SKM-1 treated with dmso at 0.1 percent for 144 hours (cell line): ENCODE results near the gene FOXA3.
"Not testable (repeated sequence)": the region's sequence is repeated elsewhere in the genome, so short reads cannot be mapped to it uniquely, and the experiment has no call there.

ENCODE experiments used
- DNase-seq: peaks from one replicate; lab custom pipeline; 2025; ENCODE audit not compliant: unreplicated experiment; lab: John Stamatoyannopoulos, UW

Gene FOXA3

DNA sequence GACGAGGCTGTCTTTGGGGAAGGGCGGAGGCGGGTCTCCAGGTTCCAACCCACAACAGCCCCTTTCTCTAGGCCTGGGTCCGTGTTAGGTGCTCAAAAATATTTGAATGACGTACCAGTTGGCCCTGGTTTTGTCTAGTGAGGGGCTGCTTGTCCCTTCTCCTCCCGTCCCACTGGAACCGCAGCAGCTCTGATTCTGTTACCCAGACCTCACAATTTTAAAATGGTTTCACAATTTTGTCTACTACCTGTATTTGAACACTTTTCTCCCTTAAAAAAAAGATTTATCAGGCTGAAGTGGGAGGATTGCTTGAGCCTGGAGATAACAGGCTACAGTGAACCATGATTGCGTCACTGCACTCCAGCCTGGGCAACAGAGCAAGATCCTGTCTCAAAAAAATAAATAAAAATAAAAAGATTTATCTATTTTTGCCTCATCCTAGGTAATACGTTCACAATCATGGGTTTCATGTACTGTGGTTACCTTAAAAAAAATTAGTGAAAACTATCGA lies 23.1 kb downstream of the FOXA3 start:
- no peak for DNase-seq

DNA sequence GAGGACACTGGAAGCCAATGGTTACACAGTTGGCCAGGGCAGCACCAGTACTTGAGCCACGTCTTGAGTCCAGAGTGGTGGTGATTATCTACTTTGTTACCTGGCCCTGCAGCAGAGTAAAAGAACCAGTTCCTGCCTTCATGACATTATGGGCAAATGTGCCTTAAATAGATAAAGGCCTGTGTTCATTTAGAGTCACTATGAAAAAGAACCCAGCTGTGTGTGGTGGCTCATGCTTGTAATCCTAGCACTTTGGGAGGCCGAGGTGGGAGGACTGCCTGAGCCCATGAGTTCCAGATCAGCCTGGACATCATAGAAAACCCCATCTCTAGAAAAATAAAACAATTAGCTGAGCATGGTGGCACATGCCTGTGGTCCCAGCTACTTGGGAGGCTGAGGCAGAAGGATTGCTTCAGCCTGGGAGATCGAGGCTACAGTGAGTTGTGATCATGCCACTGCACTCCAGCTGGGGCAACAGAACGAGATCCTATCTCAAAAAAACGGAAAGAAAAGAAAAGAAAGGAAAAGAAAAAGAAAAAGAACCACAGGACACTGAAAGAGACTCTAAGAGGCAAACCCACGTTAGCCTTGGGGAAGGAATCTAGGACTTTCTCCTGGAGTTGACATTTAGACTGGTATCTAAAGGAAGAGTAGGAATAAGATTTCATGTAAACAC lies 25.2 kb downstream of the FOXA3 start:
- DNase-seq = no peak

DNA sequence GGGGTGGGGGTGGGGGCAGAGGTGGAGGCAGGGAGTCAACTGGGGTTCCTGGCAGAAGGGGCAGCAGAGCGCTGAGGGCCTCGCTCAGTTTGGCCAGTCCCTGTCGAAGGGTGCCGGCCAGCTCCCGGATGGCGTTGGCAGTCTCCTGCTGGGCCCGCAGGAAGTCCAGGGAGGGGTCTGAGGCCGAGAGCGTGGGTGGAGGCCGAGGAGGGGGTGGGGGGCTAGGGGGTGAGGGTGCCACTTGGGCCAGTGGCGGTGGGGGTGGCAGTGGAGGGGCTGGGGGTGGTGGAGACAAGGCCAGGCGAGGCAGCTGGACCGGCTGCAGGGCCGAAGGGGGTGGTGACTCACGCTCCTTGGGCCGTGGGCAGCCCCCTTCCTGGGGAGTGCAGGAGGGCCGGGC lies 26.8 kb downstream of the FOXA3 start:
- no peak for DNase-seq

- no peak for DNase-seq
Measured at GRCh38 chr19:45895519-45895972, 31.4 kb downstream of the FOXA3 start.

GRCh38 chr19:45895983-45896599 lies 32.0 kb downstream of the FOXA3 start:
- DNase-seq = not testable (repeated sequence)

DNA sequence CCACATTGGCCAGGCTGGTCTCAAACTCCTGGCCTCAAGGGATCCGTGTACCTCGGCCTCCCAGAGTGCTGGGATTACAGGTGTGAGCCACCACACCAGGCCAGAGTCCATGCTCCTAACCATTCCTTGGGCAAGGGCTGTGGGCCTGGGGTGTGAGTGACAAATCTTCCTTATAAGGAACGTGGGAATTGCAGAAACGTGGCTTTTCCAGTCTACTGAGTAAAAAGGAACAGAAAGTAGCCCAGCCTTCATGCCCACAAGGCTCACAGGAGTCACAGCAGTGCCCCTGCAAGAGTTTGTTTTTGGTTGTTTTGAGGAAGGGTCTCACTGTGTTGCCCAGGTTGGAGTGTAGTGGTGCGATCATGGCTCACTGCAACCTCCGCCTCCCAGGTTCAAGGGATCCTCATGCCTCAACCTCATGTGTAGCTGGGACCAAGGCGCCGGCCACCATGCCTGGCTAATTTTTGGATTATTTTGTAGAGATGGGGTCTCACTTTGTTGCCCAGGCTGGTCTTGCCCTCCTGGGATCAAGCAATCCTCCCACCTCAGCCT lies 33.2 kb downstream of the FOXA3 start:
- DNase-seq = no peak

GRCh38 chr19:45899253-45899652 lies 35.1 kb downstream of the FOXA3 start:
- no peak for DNase-seq

DNA sequence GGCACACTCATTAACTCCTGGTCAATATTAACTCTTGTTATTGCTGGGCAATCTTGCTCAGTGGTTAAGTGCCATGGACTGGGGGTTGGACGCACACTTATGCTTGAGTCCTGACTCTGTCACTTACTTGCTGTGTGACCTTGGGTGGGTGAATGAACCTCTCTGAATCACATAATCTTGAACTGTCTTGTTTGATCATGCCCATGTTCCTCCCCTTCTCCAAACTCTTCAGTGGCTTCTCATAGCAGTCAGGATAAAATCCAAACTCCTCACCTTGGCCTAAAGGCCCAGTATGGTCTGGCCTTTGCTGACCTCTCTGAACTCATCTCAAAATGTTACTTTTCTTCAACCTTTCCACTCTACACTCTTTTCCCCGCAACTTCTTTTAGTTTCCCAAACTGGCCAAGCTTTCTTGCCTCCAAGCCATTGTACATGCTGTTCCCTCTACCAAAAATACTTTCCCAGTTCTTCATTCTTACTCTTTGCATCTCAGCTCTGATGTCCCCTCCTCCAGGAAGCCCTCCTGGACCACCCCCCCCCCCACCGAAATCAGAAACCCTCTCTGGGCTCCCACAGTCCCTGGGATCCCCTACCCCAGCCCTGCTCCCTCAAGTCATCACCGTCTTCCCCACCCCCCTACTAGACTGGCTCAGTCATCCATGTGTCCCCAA lies 35.9 kb downstream of the FOXA3 start:
- no peak for DNase-seq

DNA sequence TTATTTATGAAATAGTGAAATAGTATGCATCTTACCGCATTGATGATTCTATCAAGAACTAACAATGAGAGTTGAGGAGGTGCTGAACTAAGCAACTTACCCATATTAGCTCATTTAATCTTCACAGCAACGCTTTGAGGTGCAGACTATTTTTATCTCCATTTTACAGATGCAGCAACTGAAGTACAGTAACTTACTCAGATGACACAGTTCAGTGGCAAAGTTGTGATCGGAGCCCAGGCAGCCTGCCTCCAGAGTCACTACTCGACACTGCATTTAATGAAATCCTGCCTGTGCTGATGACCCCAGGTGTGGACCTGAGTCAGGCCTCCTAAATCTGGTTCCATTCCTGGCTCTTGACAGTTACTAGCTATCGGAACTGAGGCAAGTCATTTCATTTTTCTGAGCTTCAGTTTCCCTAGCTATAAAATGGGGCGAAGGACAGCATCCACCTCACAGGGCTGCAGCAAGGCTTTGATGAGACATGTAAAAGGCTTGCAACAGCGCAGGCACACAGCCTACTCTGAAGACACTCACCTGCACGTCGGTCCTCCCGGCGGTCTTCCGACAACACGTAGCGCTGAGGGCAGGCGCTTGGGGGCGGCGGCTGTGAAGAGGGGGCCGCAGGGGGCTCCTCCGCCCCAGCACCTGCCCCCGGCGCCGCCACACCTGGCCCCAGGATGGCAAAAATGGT lies 36.8 kb downstream of the FOXA3 start:
- DNase-seq = no peak

GRCh38 chr19:45901432-45901911 lies 37.3 kb downstream of the FOXA3 start:
- peak; percentile 7 for DNase-seq

DNA sequence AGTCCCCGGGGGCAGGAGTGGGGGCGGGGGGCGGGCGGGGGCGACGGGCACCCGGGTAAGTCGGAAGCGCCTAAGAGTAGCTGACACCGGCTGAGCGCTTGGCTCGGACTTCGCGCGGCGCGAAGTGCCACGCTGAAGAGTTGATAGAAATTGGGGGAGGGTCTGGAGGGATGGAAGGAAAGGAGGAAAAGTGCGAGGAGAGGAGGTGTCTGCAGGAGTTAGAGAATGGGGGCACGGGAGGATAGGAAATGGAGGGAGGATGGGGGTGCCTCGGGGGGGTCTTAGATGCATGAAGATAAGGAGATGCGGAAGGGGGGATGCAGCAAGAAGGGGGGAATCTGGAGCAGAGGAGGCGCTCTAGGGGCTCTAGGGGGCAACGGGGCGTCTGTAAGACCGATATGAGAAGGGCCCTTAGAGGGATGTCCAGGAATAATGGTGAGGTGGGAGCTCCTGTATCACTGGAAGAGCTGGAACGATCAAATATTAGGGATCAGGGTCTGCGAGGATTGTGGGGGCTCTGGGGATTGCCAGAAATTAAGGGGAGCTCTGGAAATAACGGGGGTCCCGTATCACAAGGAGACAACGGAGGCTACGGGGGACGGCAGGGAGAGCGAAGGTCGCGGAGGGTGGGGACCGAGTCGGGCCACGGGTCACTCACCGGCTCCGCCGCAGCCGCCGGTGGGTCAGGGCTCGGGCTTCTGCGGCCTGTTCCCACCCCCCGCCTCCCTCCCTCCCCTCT lies 38.0 kb downstream of the FOXA3 start, which contains the start of gene MYPOP:
Gene MYPOP, minus strand, starts transcription at position 702 of the 739 bp plus-strand sequence. CDS start 840 bp downstream, outside the sequence.
- no peak for DNase-seq

DNA sequence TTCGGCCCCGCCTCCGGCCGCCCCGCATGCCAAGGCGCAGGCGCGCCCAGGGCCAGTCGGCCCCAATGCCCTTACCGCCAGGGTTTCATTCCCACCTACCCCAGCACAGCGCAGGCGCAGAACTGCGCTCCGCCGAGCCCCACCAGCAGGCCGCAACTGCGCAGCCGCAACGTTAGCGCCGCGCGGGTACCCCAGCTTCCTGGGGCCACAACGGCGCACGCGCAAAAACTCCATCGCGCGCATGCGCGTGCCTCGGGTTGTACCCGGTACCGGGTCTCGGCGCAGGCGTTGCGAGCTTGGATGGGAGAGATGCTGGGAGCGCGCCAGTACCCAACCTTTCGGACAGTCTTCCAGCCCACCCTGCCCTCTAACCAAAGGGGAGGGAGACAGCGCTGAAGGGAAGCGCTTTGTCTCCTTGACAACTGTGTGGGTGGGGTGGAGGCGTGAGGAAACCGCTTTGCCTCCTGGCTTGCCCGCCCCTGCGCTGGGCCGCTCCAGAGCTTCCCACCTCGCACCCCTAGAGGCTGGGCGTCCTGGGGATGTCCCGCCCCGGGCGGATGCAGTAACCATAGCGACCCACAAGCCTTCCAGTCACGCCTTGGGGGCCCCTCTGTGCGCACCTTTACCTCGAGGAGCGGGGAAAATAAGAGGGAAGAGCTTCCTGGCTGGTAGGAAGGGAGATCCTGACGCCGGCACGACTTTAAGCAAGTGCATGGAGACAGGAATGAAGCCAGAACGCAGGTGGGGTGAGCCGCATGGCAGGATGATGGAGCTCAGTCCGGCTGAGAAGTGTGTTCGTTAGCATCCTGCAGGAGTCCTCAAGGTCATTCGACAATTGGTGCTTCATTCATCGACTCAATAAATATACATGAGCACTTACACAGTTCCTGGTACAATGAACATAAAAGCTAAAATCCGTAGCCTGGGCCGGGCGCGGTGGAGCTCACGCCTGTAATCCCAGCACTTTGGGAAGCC lies 38.8 kb downstream of the FOXA3 start:
- DNase-seq = peak; percentile 81

GRCh38 chr19:45905011-45905410 lies 40.9 kb downstream of the FOXA3 start:
- DNase-seq = no peak

DNA sequence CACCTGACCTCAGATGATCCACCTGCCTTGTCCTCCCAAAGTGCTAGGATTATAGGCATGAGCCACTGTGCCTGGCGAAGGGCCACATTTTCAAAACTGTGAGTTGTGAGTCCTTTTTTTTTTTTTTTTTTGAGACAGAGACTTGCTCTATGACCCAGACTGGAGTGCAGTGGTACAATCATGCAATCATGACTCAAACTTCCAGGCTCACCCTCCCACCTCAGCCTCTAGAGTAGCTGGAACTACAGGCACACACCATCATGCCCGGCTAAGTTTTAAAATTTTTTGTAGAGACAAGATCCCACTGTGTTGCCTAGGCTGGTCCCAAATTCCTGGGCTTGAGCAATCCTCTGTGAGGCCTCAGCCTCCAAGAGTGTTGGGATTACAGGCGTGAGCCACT lies 42.1 kb downstream of the FOXA3 start:
- no peak for DNase-seq

- no peak for DNase-seq
Measured at GRCh38 chr19:45908956-45909355, 44.8 kb downstream of the FOXA3 start.

- no peak for DNase-seq
Measured at GRCh38 chr19:45911291-45911690, 47.2 kb downstream of the FOXA3 start.

DNA sequence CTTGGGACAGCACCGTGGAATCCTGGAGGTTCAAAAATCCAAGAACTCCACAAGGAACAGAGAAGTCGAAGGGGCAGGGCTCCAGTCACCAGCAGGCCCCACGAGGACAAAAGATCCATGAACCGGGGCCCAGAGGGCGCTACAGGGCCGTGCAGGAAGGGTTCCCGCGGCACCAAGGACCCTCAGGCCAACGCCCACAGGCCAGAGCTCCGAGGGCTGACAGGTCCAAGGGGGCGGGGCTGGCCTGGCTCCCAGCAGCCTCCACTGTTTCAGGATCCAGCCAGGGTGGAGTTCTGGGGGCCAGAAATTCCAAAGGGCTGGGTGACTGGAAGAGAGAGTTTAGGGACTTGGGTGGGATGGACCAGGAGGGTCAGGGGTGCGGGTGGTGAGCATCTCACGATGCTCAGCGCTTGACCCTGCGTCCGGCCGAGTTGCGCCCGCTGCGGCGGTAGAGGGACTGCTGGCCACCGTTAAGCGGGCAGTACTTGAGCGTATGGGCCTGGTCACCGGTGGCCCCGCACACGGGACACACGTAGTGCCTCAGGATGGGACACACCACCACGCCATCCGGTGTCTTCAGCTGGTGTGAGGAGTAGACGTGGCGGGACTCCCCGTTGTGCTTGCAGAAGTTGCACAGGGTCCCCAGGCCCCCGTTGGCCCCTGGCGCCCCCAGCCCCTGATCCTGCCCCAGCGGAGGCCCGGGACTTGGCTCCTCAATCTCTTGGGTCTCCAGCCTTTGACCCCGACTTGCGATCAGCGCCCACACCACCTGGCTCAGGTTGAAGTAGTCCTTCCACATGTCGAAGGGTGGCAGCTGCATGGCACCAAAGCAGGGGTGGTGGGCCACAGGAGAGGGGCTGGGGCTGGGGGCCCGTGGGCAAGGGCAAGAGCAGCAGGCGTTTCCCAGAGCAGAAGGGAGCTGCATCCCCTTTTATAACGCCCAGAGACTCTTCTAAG lies 50.0 kb downstream of the FOXA3 start, which contains the start of gene NANOS2:
Gene NANOS2, minus strand, starts transcription at position 905 of the 957 bp plus-strand sequence. Its CDS starts 85 bp downstream, at position 820.
- no peak for DNase-seq
